ENCODE data around the gene PDZD7. TPM values are rescaled to one million over a fixed set of nuclear protein-coding genes. Genes with fewer than 3 reads are reported as not detected.

The PDZD7 gene
- total and polyA plus RNA-seq, 9 donors: 0.07 to 1.2 (median 0.63) TPM

DNA sequence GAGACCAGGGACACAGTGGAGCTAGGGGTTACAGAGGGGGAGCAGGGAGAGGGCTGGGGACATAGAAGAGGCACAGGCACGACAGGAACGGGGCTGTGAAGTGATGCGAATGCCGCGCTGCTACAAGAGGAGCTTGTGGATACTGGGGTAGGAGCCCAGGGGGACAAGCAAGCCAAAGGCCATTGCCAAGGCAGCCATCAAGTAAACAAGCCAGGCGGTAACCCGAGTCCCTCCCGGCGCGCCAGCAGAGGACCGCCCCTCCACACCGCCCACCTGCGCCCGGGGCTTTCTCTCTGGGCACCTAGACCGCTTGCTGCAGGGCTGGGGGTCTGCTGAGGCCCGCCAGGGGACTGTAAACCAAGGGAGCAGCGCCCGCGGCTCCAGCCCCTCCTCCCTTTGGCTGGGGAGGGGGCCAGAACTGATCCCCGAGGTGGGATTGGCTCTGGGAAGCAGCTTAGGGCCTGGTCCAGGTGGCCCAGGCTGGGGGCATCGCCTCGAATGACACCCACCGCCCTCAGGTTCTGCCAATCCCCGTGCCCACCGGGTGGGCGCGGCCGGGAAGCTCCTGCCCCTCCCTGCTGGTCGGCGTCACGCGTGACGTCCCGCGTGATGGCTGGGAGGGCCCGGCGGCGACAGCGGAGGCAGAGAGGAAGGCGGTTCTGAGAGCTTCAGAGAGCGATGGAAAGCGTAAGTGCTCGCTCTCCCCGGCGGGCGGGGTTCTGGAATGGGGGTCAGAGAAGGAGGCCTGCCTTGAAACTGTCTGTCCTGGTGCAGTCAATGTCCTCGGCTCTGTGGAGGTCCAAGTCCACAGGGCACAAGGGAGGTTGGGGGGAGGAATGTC is 1.1 kb upstream of the PDZD7 start:
- peak overlapping the region; percentile 91 to 95 for H3K27ac ChIP-seq
- peak; percentile 74 to 83 (median 76) for DNase-seq
- H3K9me3 ChIP-seq: no peaks in the 10 kb centered on the region
- H3K36me3 ChIP-seq: no peaks in the 10 kb centered on the region
- TF ChIP-seq CTCF (IDR thresholded peaks at IDR 0.05) (peak in 2 of 3 donors; percentile 11 to 18), POLR2A (IDR thresholded peaks at IDR 0.05) (peak; percentile 46), EP300 (IDR thresholded peaks at IDR 0.05) (no peak)
- intact Hi-C loops (cut with DNase I): loop anchor here in 1 of 4 donors (5.0 kb wide), 1 partner anchor 35 kb away; no protein-coding TSS in a partner anchor
- 0 to 1% (median 0%) methylated on average over 38 to 47 of the region's 47 CpGs for WGBS, 3 donors
- H3K27me3 ChIP-seq: no peaks in the 10 kb centered on the region
- no peaks in the 10 kb centered on the region for H3K4me1 ChIP-seq (ENCODE audit: insufficient read depth)
- peak overlapping the region; percentile 62 for H3K4me3 ChIP-seq

DNA sequence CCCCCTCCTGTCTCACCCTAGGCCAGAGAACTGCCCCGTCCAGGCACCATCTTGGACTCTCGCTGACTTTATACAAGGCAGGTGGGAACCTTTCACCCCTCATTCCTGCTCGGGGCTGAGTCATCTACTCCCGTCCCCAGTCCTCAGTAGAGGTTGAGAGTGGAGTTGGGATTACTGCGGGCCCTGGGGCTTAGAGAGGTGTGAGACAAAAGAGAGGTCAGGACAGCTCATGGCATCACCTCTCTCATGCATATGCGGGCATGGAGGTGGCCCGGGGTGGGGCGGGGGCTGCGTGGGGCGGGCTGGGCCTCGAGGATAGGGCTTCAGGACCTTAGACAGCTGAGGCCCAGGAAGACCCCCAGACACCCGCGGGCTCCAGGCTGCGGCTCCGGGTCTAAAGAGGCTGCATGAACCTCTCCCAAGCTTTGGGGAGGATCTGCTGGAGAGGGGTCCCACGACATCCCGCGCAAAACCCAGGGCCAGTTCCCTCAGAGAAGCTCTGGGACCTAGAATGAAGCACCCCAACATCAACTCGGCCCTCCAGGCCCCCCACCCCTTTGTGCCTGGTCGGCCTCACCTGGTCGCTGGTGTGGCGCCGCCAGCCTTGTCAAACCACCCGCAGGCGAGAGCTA is 317 bp downstream of the PDZD7 start:
- intact Hi-C loops (cut with DNase I): loop anchor here in 1 of 4 donors (5.0 kb wide), 1 partner anchor 37 kb away; no protein-coding TSS in a partner anchor

GRCh38 chr10:101029520-101030295 is 1.2 kb downstream of the PDZD7 start:
- Histone ChIP-seq H3K4me3 (no peak overlapping the region), H3K36me3 (no peaks in the 10 kb centered on the region), H3K9me3 (no peaks in the 10 kb centered on the region), H3K4me1 (ENCODE audit: insufficient read depth) (no peaks in the 10 kb centered on the region), H3K27me3 (no peaks in the 10 kb centered on the region), H3K27ac (no peak overlapping the region)
- peak in 2 of 5 donors; percentile 41 to 54 for DNase-seq
- TF ChIP-seq EP300 (IDR thresholded peaks at IDR 0.05): no peak
- no peak for TF ChIP-seq POLR2A (IDR thresholded peaks at IDR 0.05)
- TF ChIP-seq CTCF (IDR thresholded peaks at IDR 0.05): no peak
- 51 to 54% (median 54%) methylated on average over 19 to 27 of the region's 27 CpGs for WGBS, 3 donors
- intact Hi-C loops (cut with DNase I): loop anchor here in 1 of 4 donors (5.0 kb wide), 1 partner anchor 38 kb away; no protein-coding TSS in a partner anchor

More for the DNA sequence above, 317 bp downstream of the PDZD7 start:
- WGBS, 3 donors: 6 to 12% (median 7%) methylated on average over 8 to 25 of the region's 25 CpGs
- H3K36me3 ChIP-seq: no peaks in the 10 kb centered on the region
- H3K27me3 ChIP-seq: no peaks in the 10 kb centered on the region
- peak overlapping the region; percentile 62 for H3K4me3 ChIP-seq
- no peak for DNase-seq
- peak overlapping the region in 1 of 2 donors; percentile 91 for H3K27ac ChIP-seq
- no peak for TF ChIP-seq POLR2A (IDR thresholded peaks at IDR 0.05)
- TF ChIP-seq CTCF (IDR thresholded peaks at IDR 0.05): no peak
- TF ChIP-seq EP300 (IDR thresholded peaks at IDR 0.05): no peak
- no peaks in the 10 kb centered on the region for H3K9me3 ChIP-seq
- no peaks in the 10 kb centered on the region for H3K4me1 ChIP-seq (ENCODE audit: insufficient read depth)

Measured in ovary (tissue), 9 donors.